Measurements from ENCODE around the gene LDHB. TPM values are rescaled to one million over a fixed set of nuclear protein-coding genes. Genes with fewer than 3 reads are reported as not detected.

Gene LDHB
- total RNA-seq, 1 experiment from 2014 or later, result 788 TPM

DNA sequence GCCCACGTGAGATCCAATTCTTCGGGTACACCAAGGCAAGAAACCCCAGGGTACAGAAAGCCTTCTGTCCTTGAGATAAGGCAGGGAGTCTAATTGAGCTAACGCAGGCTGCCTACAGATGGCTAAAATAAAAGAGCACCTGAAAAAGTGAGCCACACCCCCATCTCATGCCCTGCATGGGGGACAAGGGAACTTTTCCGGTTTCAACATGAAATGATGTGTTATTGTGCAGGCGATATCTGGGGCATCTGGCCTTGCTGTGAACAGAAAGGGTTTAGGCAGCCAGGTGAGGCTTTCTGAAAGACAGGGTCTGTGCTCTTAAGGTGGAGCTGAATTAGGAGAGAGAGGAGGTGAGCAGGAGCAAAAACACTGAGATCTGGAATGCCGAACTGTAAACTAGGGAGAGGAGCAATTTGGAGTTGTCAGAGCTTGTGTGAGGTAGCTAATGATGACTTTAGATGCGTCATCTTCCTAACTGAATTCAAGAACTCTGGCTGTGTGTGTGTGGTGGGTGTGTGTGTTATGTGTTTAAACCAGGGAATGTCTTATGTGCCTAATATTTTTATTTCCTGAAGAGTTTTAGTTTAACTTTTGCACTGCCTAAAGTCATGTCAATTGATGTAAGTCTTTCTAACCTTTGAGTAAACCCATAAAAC, 20.1 kb upstream of the LDHB start:
- no peaks in the 10 kb centered on the region for H3K4me1 Mint-ChIP-seq (ENCODE audit: insufficient read depth, unreplicated experiment)
- no peak overlapping the region for H3K4me3 Mint-ChIP-seq (ENCODE audit: unreplicated experiment)
- no peaks in the 10 kb centered on the region for H3K36me3 Mint-ChIP-seq (ENCODE audit: insufficient read depth, unreplicated experiment)
- H3K27me3 Mint-ChIP-seq (ENCODE audit: insufficient read depth, unreplicated experiment), result peaks cover 2% of the 10 kb centered on the region
- no peak for DNase-seq (ENCODE audit: unreplicated experiment)
- ChIA-PET POLR2A (interaction anchor here (1.4 kb wide), 1 partner anchor 20 kb away, joined by 6 read pairs; the partner anchor contains the start of gene LDHB), CTCF (interaction anchor here (0.6 to 1.8 kb wide), 12 partner anchors 11 to 429 kb away, joined by 3 to 7 read pairs (median 4); partner anchors contain the start of genes GOLT1B and RECQL)
- no peaks in the 10 kb centered on the region for H3K9me3 Mint-ChIP-seq (ENCODE audit: unreplicated experiment)
- BruUV-seq (replicated peaks), result no TSS peak
- intact Hi-C loops (cut with micrococcal nuclease), result no loop called here
- TF ChIP-seq, protein P1, sequence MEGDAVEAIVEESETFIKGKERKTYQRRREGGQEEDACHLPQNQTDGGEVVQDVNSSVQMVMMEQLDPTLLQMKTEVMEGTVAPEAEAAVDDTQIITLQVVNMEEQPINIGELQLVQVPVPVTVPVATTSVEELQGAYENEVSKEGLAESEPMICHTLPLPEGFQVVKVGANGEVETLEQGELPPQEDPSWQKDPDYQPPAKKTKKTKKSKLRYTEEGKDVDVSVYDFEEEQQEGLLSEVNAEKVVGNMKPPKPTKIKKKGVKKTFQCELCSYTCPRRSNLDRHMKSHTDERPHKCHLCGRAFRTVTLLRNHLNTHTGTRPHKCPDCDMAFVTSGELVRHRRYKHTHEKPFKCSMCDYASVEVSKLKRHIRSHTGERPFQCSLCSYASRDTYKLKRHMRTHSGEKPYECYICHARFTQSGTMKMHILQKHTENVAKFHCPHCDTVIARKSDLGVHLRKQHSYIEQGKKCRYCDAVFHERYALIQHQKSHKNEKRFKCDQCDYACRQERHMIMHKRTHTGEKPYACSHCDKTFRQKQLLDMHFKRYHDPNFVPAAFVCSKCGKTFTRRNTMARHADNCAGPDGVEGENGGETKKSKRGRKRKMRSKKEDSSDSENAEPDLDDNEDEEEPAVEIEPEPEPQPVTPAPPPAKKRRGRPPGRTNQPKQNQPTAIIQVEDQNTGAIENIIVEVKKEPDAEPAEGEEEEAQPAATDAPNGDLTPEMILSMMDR (IDR thresholded peaks at IDR 0.05; ENCODE audit: unreplicated experiment), result no peak
- H3K27ac Mint-ChIP-seq (ENCODE audit: low read depth, unreplicated experiment), result no peak overlapping the region

DNA sequence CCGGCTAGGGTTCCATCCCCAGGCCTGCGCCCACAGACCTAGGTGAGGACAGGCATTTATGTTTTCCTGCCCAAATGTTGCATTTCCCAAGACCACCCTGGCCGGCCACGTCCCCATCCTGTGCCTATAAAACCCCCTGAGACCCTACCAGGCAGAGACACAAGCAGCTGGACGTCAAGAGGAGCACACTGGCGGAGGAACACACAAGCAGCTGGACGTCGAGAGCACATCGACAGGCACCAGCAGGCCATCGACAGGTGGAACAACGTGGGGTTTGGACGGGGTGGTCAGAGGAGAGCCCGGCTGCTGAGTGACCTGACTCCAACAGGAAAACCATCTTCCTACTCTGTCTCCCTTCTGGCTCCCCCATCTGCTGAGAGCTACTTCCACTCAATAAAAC, 19.6 kb upstream of the LDHB start:
- CTCF ChIA-PET, result interaction anchor here (0.6 to 1.8 kb wide), 7 partner anchors 10 to 429 kb away, joined by 3 to 7 read pairs (median 4); partner anchors contain the start of genes GOLT1B and RECQL
- TF ChIP-seq, protein P1 (IDR thresholded peaks at IDR 0.05; ENCODE audit: unreplicated experiment), result no peak
- Mint-ChIP-seq H3K4me3 (ENCODE audit: unreplicated experiment) (no peak overlapping the region), H3K27me3 (ENCODE audit: insufficient read depth, unreplicated experiment) (no peaks in the 10 kb centered on the region), H3K27ac (ENCODE audit: low read depth, unreplicated experiment) (no peak overlapping the region), H3K4me1 (ENCODE audit: insufficient read depth, unreplicated experiment) (no peaks in the 10 kb centered on the region), H3K36me3 (ENCODE audit: insufficient read depth, unreplicated experiment) (no peaks in the 10 kb centered on the region), H3K9me3 (ENCODE audit: unreplicated experiment) (no peaks in the 10 kb centered on the region)
- intact Hi-C loops (cut with micrococcal nuclease), result no loop called here
- DNase-seq (ENCODE audit: unreplicated experiment), result no peak
- BruUV-seq (replicated peaks), result no TSS peak
- POLR2A ChIA-PET, result no interaction called here

DNA sequence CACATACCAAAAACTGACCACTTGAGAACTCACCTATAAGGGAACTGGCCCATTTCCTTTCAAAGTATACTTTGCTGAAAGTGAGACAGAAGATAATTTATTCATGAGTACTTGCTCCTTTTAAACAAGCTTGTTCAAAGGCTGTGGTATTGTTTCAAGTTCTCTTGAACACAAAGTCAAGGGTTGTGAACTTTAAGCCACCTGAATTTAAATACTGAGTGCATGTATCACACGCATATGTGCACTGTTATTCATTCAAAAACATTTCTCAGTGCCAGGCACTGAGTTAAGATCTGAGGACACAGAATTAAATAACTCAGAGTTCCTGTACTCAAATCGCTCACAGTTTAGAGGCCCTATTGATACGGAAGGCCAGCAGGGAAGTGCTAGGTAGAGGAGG, 19.1 kb upstream of the LDHB start:
- Mint-ChIP-seq H3K4me3 (ENCODE audit: unreplicated experiment) (no peak overlapping the region), H3K4me1 (ENCODE audit: insufficient read depth, unreplicated experiment) (no peaks in the 10 kb centered on the region), H3K27ac (ENCODE audit: low read depth, unreplicated experiment) (no peak overlapping the region), H3K27me3 (ENCODE audit: insufficient read depth, unreplicated experiment) (no peaks in the 10 kb centered on the region), H3K36me3 (ENCODE audit: insufficient read depth, unreplicated experiment) (no peaks in the 10 kb centered on the region), H3K9me3 (ENCODE audit: unreplicated experiment) (no peaks in the 10 kb centered on the region)
- ChIA-PET POLR2A (interaction anchor here (0.7 to 0.9 kb wide), 2 partner anchors 9 to 175 kb away, joined by 3 to 6 read pairs; partner anchors contain the start of genes GOLT1B and RECQL), CTCF (interaction anchor here (0.6 to 1.8 kb wide), 8 partner anchors 10 to 1214 kb away, joined by 3 to 7 read pairs (median 4); partner anchors contain the start of gene LDHB)
- DNase-seq (ENCODE audit: unreplicated experiment), result no peak
- intact Hi-C loops (cut with micrococcal nuclease), result no loop called here
- BruUV-seq (replicated peaks), result no TSS peak
- TF ChIP-seq, protein P1 (IDR thresholded peaks at IDR 0.05; ENCODE audit: unreplicated experiment), result no peak

DNA sequence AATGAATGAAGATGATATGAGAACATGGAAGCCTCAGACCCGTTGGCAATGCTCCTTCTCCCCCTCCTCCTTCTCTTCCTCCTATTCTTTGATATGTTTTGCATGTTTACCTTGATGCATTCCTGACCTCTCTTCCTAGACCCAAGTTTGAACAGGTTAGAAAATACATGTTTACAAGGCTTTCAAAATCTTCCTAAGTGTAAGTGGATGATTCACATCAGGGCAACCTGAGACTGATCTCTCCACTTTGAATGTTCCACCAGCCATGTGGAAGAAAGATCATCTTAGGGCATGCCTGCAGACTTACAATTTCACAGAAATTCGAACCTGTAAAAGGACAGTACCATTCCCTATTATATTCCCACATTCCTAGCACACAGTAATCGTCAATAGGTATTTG, 18.0 kb upstream of the LDHB start:
- no peaks in the 10 kb centered on the region for H3K36me3 Mint-ChIP-seq (ENCODE audit: insufficient read depth, unreplicated experiment)
- ChIA-PET POLR2A (interaction anchor here (0.5 to 0.7 kb wide), 3 partner anchors 17 to 60 kb away, joined by 3 to 5 read pairs (median 3); no protein-coding TSS in a partner anchor), CTCF (interaction anchor here (0.5 to 1.0 kb wide), 4 partner anchors 21 to 427 kb away, joined by 3 to 7 read pairs (median 4); no protein-coding TSS in a partner anchor)
- no peak overlapping the region for H3K4me3 Mint-ChIP-seq (ENCODE audit: unreplicated experiment)
- no peaks in the 10 kb centered on the region for H3K9me3 Mint-ChIP-seq (ENCODE audit: unreplicated experiment)
- BruUV-seq (replicated peaks), result no TSS peak
- no peak overlapping the region for H3K27ac Mint-ChIP-seq (ENCODE audit: low read depth, unreplicated experiment)
- no peak for DNase-seq (ENCODE audit: unreplicated experiment)
- intact Hi-C loops (cut with micrococcal nuclease), result no loop called here
- H3K4me1 Mint-ChIP-seq (ENCODE audit: insufficient read depth, unreplicated experiment), result no peaks in the 10 kb centered on the region
- TF ChIP-seq, protein P1 (IDR thresholded peaks at IDR 0.05; ENCODE audit: unreplicated experiment), result no peak
- no peaks in the 10 kb centered on the region for H3K27me3 Mint-ChIP-seq (ENCODE audit: insufficient read depth, unreplicated experiment)
